ENCODE data around the gene DDX39A.
"Not testable (repeated sequence)": the region's sequence is repeated elsewhere in the genome, so short reads cannot be mapped to it uniquely, and the experiment has no call there.

The DDX39A gene

GRCh38 chr19:14383661-14384555, 35.2 kb downstream of the DDX39A start:
- DNase-seq = peak; percentile 77

GRCh38 chr19:14381689-14382474, 37.3 kb downstream of the DDX39A start:
- peak; percentile 91 for DNase-seq

GRCh38 chr19:14379294-14380065, 39.7 kb downstream of the DDX39A start:
- no peak for DNase-seq

DNA sequence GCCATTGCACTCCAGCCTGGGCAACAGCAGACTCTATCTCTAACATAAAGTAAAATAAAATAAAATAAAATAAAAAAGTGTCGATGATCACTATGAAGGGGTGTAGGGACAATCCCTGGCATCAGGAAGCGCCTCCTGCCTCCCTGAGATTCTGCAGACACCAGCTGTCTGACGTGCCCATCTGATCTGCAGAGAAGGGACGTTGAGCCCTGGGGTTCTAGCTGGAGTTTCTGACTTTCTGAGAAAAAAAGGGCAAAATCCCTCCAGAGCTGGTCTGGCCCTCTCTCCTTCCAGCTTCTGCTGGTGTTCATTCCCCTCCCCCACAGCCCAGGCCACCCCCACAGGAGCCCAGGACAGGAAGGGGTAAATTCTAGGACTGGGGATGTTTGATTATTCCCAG, 40.3 kb downstream of the DDX39A start:
- DNase-seq = no peak

DNA sequence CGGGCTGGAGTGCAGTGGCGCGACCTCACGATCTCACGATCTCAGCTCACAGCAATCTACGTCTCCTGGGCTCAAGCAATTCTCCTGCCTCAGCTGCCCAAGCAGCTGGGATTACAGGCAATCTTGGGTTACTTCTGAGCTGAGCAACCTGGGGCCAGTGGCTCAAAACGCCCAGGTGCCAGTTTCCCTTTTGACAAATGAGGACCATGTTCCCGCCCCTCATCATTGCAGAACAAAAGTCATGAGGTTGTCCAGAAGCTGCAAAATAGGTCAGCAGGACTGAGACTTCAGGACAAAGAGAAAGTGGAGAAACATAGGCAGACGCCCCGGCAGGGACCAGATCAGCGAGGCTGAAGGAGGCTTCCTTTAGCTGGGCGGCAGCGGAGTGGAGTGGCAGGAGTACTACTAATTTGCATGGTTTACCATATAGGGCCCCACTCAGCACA, 41.2 kb downstream of the DDX39A start:
- no peak for DNase-seq

DNA sequence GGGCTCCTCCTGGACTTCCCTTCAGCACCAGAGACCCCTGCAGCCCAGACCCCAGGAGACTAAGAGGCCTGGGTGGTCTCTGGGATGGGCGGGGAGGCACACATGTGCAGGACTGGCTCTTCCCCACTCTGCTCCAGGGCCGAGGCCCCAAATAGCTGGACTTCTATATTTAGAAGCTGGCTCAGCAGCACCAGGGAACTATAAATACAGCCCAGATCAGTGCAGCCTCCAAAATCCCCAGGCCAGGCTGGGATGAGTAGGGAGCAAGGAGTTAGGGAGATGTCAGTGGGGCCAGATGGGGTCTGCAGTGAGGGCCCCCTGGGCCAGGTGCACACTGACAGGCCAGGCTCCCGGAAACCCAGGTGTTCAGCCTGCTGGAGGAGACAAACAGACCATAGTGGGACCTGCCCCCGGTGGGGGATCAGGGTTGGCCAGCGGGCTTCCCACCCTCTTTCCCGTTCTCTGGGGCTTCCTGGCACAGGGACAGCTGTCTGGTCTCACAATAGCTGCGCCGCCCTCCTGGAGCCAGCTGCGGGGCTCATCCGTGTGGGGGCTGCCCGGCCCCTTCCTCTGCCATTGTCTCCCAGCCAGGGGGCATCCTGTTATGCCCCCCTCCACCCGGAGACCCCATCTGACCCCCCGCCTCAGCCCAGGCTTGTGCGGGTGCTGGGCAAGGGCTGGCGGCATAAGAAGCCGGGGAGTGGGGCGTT, 43.4 kb downstream of the DDX39A start:
- no peak for DNase-seq

DNA sequence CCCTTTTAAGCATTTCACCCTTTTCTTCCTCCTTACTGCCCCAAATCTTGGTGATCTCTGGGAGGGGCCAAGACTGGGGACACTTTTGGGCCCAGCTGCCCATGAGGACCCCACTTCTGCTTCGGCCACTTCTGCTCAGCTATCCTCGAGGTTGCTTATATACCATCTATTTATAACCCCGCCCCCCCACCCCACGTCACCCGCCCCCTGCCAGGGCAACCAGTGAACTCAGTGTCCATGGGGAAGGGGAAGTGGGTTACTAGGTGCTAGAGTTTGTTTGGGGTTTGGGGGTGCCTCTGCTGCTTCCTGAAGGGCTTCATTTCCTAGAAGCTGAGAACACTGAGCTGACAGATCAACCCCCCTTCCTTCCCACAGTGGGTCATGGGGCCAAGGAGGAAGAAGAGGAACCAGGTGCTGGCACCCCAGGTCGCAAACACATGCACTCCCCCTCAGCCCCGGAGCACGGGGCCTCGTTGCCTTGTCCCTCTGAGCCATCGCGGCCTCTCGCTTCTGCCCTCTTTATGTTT, 44.0 kb downstream of the DDX39A start:
- peak; percentile 83 for DNase-seq

DNA sequence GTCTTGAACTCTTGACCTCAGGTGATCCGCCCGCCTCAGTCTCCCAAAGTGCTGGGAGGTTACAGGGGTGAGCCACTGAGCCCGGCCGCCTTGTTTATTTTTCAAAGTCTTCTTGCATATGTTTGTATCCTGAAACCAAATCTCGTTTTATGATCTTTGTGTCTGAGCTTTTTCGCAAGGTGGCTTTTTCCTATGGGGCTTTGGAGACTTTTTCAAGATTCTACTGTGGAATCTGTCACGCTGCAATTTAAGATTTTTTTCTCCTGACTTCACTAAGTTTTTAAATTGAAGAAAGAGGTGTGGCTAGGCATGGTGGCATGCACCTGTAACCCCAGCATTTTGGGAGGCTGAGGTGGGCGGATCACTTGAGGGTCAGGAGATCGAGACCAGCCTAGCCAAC, 44.8 kb downstream of the DDX39A start:
- not testable (repeated sequence) for DNase-seq

- not testable (repeated sequence) for DNase-seq
Observed at GRCh38 chr19:14372384-14373077, 46.6 kb downstream of the DDX39A start.

DNA sequence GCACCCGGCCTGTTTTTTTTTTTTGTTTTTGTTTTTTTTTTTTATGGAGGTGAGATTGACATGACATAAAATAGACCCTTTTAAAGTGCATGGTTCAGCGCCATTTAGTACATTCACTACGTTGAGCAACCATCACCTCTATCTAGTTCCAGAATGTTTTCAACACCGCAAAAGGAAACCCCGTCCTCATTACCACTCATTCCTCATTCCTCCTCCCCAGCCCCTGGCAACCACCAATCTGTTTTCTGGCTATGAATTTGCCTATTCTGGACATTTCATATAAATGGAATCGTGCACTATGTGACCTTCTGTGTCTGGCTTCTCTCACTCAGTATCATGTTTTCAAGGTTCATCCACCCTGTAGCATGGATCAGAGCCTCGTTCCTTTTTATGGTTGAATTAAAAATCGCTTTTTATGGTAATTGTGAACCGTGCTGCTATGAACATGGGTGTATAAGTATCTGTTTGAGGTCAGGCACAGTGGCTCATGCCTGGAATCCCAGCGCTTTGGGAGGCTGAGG, 47.8 kb downstream of the DDX39A start:
- DNase-seq = no peak

- no peak for DNase-seq
Observed at GRCh38 chr19:14370940-14371280, 48.2 kb downstream of the DDX39A start.

- DNase-seq = peak; percentile 59
Observed at GRCh38 chr19:14370169-14370939, 48.8 kb downstream of the DDX39A start.

GRCh38 chr19:14369399-14370168, 49.6 kb downstream of the DDX39A start:
- peak; percentile 92 for DNase-seq

DNA sequence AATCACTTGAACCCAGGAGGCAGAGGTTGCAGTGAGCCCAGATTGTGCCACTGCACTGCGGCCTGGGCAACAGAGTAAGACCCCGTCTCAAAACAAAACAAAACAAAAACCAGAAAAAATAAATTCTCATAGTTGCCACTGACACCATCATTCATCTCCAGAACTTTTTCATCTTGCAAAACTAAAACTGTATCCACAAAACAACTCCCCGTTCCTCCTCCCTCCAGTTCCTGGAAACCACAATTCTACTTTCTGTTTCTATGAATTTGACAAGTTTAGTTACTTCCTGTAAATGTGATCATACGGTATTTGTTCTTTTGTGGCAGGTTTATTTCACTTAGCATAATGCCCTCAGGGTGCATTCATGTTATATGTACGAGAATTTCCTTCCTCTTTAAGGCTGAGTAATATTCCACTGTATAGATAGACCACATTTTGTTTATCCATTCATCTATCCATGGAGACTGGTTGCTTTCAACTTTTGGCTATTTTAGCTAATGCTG, 51.1 kb downstream of the DDX39A start:
- DNase-seq = peak; percentile 91

DNA sequence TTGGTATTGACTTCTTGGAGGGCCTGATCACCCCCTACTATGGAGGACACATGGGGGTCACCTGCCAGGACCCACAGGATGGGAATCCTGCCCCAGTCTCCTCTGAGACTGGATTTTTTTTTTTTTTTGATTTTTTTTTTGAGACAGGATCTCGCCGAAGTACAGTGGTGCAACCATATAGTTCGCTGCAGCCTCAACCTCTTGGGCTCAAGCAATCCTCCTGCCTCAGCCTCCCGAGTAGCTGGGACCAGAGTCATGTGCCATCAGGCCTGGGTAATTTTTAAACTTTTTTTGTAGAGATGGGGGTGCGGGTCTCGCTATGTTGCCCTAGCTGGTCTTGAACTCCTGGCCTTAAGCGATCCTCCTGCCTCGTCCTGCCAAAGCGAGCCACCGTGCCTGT, 52.1 kb downstream of the DDX39A start:
- no peak for DNase-seq

DNA sequence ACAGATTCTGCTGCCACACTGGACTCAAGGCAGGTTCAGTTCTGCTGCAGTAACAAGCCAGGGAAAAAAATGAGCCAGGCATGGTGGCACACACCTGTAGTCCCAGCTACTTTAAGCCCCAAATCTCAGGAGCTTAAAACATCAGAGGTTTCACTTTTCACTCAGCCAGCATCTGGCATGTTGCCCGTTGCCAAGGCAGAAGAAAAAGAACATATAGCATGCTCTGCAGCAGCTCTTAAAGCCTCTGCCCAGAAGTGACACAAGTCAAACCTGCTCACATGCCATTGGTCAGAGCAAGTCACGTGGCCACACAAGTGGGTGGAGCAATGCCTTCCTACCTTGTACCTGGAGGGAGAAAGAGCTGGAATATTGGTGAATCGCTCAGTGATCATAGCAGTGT, 52.6 kb downstream of the DDX39A start:
- DNase-seq = peak; percentile 86

GRCh38 chr19:14364098-14364443, 55.1 kb downstream of the DDX39A start:
- not testable (repeated sequence) for DNase-seq

DNA sequence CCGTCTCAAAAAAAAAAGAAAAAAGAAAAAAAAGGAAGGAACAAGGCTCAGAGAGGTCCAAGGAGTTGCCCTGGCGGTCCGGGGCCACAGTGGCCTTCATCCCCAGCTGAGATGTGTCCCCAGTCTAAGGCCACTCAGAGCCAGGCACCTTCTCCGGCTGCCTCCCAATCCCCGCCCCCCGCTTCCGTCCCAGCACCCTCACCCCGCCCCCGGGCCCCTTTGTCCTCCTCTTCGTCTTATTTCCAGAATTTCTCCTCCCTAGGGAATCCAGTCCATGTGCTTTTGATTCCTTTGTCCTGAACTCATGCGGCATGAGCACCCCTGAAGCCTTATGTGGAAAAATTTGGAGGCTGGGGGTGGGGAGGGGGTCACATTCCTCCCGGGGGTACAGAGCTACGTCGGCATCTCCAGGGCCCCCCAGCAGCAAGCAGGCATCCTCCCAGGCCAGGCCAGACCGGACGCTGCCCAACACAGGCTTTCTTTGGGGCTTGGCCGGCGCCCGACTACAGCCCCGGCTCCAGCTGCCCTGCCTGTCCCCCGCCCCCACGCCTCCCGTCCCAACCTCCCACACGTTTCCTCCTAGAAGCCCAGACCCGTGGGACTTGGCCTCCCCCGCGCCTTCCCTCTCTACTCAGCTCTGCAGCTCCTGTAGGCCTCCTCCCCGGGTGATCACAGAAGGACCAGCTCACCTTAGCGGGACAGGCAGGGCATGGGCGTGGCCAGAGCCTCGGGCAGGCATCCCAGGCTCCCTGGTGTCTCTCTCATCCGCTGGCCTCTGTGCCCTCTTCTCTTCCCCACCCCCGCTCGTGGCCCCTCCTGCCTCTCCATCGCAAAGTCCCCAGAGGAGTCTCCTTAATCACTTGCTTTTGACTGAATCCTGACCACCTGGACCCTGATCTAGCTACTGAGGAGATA, 55.7 kb downstream of the DDX39A start:
- DNase-seq = peak; percentile 46

- DNase-seq = no peak
Observed at GRCh38 chr19:14361824-14362223, 57.3 kb downstream of the DDX39A start.

Measured in activated CD4-positive, alpha-beta T cell treated with anti-CD3 and anti-CD28 coated beads, Interleukin-2, amount 50 U/mL, for 16 hours (primary cell).